ENCODE data around the gene CHST4.

DNA sequence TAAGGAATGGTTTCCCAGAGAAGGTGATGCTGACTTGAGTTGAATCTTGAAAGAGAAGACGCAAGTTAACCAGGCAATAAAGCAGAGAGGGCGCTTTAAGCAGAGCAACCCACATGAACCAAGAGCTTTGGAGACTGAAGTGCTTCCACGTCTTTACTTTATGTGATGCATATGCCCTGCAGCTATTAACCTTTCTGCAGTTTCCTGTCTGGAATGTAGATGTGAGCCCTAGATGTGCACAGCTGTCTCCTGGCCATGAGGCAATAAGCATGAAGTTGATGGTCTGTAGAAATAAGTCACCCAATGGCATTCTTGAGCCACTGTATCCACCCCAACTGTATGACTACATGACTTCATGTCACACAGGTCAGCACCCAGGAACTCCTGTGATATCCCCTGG lies 5.7 kb upstream of the CHST4 start:
- TF ChIP-seq, protein P1, sequence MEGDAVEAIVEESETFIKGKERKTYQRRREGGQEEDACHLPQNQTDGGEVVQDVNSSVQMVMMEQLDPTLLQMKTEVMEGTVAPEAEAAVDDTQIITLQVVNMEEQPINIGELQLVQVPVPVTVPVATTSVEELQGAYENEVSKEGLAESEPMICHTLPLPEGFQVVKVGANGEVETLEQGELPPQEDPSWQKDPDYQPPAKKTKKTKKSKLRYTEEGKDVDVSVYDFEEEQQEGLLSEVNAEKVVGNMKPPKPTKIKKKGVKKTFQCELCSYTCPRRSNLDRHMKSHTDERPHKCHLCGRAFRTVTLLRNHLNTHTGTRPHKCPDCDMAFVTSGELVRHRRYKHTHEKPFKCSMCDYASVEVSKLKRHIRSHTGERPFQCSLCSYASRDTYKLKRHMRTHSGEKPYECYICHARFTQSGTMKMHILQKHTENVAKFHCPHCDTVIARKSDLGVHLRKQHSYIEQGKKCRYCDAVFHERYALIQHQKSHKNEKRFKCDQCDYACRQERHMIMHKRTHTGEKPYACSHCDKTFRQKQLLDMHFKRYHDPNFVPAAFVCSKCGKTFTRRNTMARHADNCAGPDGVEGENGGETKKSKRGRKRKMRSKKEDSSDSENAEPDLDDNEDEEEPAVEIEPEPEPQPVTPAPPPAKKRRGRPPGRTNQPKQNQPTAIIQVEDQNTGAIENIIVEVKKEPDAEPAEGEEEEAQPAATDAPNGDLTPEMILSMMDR (conservative IDR thresholded peaks at IDR 0.05; ENCODE audit: low read depth, low read length) = no peak
- TF ChIP-seq EZH2 (IDR thresholded peaks at IDR 0.05; ENCODE audit: low read length, unreplicated experiment) (no peak), EZH2phosphoT487 (IDR thresholded peaks at IDR 0.05; ENCODE audit: borderline replicate concordance, low read length) (no peak)

All from PC-3 (cell line).